HG03432 (cell line): ENCODE results near the gene TANGO6.

Experiments
- ATAC-seq: cut with Tn5 transposase; IDR thresholded peaks from one replicate; pipeline ENCODE4 v1.9.1; 2021; ENCODE audit warnings: mild to moderate bottlenecking, moderate library complexity; ENCODE audit not compliant: unreplicated experiment

The TANGO6 gene

DNA sequence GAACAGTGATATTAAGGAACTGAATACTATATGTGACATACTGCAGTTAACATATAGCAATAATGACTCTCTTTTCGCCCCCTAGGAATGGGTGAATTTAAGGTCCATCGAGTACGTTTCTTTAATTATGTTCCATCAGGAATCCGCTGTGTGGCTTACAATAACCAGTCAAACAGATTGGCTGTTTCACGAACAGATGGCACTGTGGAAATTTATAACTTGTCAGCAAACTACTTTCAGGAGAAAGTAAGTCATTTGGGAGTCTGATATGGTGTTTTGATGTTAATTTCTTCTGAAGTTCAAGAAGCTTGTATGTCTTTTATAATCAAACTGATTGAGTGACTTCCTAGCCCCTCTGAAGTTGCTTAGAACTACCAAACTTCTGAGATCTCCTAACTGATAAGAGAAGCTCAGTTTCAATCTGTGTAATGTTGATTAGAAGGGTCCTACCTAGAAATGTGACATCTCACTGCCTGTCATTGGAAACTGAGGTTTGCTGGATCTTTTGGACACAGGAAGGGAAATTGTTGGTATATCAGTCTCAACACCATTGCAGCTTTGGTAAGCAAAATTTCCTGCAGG lies 290.1 kb downstream of the TANGO6 start:
- ATAC-seq, result no peak
